ENCODE results near the gene KCNMA1. TPM values are rescaled to one million over a fixed set of nuclear protein-coding genes. Genes with fewer than 3 reads are reported as not detected.

Gene KCNMA1
- total and polyA plus RNA-seq, 10 of the 15 experiments (the other 5 are each of a cell fraction or from before 2014, with no cell fraction given): 8.5 to 77.0 (median 21.3) TPM

- TF ChIP-seq ZNF592 (IDR thresholded peaks at IDR 0.05) (no peak), RAD51 (IDR thresholded peaks at IDR 0.05) (no peak), HDGF (IDR thresholded peaks at IDR 0.05) (no peak), ZNF207 (IDR thresholded peaks at IDR 0.05; ENCODE audit: borderline replicate concordance) (no peak), RFX5 (IDR thresholded peaks at IDR 0.05; ENCODE audit: low read depth, low read length) (no peak), RAD21 (IDR thresholded peaks at IDR 0.05; ENCODE audit: insufficient read depth, low read depth, low read length) (no peak), PKNOX1 (IDR thresholded peaks at IDR 0.05) (no peak), IRF5 (IDR thresholded peaks at IDR 0.05; ENCODE audit: borderline replicate concordance) (no peak)
Observed at GRCh38 chr10:77038407-77038806, 599.2 kb downstream of the KCNMA1 start (continued).
